Measurements from ENCODE around the gene SPESP1.

The SPESP1 gene

DNA sequence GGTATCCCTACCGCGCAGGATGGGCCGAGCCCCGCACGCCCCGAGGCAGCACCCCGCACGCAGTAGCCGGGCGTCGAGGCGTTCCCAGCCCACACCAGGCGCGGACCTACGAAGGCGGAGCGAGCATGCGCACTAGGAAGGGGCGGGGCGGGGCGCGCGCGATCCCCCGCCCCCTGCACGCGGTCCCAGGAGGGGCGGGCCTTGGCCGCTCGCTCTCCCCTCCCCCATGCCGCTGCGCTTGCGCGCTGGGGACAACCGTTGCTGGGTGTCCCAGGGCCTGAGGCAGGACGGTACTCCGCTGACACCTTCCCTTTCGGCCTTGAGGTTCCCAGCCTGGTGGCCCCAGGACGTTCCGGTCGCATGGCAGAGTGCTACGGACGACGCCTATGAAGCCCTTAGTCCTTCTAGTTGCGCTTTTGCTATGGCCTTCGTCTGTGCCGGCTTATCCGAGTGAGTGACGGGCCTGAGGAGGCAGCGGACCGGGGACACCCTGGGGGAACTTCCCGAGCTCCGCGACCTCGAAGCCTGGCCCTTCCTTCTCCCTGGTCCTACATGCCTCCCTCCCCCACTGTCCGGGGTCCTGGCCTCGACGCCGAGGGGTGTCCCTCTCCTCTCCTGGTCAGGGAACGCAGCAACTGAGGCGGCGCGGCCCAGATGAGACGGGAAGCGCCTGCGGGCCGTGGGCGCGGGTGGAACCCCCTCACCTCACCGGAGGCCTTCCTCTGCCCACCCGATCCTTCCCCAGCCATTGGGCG lies at the start of gene SPESP1:
Gene SPESP1, plus strand, starts transcription at position 258 of the 755 bp plus-strand sequence. Its CDS starts 129 bp downstream, at position 387.
- in situ Hi-C loops (cut with MboI; ENCODE audit: low sequenced_read_pairs) = no loop called here

DNA sequence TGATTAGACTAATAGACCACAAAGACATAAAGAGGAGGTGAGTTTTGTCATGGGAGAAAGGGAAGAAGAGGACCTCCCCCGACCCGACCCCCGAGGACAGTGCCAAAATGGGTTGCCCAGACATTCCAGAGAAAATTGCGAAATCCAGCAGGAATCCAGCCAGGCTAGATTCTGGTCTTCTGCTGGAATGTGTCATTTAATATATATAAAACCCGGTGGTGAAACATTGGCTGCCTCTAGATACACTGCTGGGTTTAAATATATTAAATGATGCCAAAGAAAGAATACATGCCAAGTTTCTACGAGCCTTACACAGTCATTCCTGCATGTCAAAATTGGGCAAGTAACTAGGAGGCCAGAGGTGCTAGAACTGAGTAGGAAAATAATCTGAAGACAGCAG lies 45.3 kb upstream of the SPESP1 start:
- in situ Hi-C loops (cut with MboI; ENCODE audit: low sequenced_read_pairs) = no loop called here

DNA sequence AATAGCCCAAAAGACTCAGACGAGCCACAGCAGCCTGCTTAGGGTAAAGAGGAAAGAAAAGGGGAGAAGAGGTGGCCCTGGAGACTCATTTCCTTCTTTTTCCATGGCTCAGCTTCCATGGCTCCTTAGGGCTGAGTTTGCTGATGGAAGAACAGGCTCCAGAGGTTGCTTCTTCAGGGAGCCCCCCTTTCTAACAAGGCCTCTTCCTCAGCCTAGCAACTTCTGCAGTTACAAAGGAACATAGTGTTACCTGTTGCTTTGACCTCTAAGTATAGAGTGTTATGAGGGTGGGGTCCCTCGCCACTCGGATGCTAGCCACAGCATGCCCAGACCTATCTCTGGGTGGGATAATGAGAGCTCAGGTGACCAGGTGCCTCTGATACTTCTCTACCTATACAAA lies 43.2 kb upstream of the SPESP1 start:
- in situ Hi-C loops (cut with MboI; ENCODE audit: low sequenced_read_pairs) = no loop called here

DNA sequence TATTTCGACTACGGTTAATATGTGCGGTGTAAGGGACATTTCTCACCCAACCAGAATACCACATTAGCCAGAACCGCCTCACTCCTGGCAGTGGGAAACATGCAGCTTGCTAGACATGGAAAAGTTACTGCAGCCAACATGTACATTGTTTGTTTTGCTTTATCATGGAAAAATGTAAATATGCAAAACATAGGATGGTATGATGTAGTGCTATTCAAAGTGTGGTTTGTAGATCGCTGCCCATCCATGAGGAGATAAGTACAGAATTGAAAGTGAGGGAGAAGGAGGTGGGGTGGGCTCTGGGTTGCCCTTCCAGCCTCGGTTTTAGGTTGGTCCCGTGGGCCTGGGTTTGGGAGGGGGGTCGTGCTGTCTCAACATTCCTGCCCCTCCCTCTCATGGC lies 42.5 kb upstream of the SPESP1 start:
- in situ Hi-C loops (cut with MboI; ENCODE audit: low sequenced_read_pairs) = no loop called here

DNA sequence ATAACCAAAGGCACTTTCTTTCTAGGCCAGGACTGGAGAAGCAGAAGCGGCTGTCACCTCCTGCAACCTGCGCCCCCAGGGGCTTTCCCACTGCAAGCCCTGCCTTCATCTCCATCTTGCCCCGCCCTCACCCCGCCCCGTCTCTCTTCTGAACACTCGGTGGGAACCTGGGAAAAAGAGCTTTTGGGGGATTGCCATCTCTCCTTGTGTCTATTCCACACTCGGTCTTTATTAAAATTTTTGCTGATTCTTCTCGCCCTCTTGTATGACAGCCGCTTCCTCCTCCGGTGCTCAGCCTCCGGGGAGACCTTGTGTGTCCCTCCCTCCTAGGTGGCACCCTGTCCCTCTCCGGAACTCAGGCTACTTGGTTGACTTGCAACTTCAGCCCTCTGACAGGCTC lies 41.9 kb upstream of the SPESP1 start:
- in situ Hi-C loops (cut with MboI; ENCODE audit: low sequenced_read_pairs) = no loop called here

DNA sequence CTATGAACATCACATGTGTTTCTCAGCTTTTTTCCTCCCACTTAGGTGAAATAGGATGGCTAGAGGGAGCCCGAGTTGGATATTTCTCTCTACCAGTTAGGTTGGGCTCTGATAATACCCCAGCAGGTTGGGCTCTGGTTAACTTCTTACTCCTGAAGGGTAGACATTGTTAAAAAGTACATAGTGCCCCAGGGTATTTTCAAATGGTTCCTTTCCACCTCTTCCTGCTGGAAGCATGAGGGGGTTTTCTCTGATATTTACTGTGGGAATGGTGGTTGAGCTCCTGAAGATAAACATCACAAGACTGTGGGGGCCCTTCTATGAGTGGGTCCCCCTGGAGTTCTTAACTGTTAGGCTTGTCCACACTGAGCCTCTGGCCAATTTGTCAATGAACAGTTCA lies 36.1 kb upstream of the SPESP1 start:
- in situ Hi-C loops (cut with MboI; ENCODE audit: low sequenced_read_pairs) = no loop called here

DNA sequence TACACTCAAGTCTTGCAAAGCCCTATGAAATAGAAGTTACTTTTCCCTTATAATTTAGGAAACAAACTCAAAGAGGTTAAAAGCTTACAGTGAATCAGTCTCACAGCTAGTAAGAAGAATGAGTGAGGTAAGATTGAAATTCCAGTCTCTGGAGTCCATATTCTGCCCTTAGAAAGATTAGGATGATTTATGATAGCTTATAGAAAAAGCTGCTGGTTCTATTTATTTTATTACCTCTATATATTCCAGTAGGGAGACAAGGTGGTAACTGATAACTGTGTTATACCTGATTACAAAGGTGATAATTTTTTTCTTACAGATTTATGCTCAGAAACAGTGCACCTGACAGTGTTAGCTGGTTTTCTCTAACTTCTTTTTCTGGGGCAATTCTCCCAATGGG lies 34.1 kb upstream of the SPESP1 start:
- in situ Hi-C loops (cut with MboI; ENCODE audit: low sequenced_read_pairs) = no loop called here

DNA sequence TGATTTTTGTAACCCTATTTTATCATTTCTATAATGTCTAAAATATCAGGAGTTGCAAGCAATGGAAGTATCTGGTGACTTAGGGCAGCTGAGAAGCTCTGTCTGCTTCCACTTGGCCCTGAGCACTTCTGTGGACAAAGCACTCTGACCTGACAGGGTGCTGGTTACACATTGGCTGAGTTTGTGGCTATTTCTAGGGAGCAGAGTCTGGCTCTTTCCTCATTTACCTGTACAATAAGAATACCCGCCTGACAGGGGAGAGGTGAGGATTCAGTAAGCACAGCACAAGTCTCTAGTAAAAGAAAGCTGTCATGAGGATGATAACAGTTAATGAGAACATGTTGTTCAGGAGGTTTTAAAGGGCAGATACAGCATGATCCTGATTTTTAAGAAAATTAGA lies 33.3 kb upstream of the SPESP1 start:
- in situ Hi-C loops (cut with MboI; ENCODE audit: low sequenced_read_pairs) = no loop called here

DNA sequence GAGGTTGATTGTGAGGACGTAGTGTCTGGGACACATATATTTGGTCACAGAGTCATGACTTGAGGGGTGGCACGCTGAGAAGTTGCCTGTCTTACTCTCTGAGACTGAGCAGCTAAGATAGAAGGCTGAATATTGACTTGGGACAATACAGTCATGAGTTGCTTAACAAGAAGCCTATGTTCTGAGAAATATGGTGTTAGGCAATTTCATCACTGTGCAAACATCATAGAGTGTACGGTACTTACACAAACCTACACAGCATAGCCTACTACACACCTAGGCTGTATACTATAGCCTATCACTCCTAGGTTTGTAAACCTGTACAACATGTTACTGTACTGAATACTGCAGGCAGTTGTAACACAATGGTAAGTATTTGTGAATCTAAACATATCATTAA lies 30.3 kb upstream of the SPESP1 start:
- in situ Hi-C loops (cut with MboI; ENCODE audit: low sequenced_read_pairs) = no loop called here

DNA sequence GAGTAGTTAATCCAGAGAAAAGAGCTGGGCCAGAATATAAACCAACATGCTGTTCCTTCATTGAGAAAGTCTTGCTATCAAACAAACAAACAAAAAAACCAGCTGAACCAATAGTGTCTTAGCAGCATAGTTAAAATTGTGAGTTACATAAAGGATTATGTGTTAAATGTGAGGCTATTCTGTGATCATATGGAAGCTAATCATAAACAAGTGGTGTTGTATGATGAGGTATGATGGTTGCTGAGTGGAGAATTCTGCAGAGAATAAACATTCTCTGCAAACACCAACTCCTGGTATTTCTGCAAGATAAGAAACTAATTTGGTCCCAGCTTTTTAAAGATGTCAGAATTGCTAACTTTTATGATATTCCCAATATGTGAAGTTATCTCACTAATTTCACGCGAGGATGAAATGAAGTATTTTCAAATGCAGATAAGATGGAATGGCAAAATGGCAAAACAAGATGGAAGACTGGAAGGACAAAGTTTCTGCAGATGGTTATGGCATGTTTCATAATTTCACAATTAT lies 22.9 kb upstream of the SPESP1 start:
- in situ Hi-C loops (cut with MboI; ENCODE audit: low sequenced_read_pairs) = no loop called here

DNA sequence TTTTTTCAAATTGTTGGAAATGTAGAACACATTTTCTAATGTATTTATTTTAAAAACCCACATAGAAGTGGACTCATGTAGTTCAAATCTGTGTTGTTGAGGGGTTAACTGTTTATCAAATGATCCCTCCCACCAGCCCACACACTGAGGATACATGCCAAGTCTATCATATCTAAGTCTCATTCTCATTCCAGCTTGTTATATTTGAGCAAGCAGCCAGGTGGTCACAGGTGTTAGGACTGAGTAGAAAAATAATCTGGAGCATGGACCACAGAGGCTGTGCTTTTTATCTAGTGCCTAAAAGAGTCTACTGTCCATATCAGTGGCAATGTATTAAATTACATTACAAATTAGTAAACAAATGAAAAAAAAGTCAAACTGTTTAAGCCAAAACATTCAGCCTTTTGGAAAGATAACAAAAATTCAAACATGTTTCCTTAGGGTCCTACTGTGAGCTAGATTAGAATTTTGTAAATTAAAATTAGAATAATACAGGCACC lies 20.7 kb upstream of the SPESP1 start:
- in situ Hi-C loops (cut with MboI; ENCODE audit: low sequenced_read_pairs) = no loop called here

DNA sequence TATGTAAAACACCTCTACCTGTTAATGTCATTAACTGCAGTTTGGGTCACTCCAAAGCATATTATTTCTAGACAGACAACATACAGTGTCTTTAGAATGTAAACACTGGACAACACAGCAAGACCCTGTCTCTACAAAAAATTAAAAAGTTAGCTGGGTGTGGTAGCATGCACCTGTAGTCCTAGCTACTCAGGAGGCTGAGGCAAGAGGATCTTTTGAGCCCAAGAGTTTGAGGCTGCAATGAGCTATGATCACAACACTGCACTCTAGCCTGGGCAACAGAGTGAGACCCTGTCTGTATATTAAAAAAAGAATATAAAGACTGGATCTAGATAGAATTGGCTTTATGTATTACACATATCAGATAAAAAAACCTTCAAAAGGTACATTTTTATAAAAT lies 20.0 kb upstream of the SPESP1 start:
- in situ Hi-C loops (cut with MboI; ENCODE audit: low sequenced_read_pairs) = no loop called here

DNA sequence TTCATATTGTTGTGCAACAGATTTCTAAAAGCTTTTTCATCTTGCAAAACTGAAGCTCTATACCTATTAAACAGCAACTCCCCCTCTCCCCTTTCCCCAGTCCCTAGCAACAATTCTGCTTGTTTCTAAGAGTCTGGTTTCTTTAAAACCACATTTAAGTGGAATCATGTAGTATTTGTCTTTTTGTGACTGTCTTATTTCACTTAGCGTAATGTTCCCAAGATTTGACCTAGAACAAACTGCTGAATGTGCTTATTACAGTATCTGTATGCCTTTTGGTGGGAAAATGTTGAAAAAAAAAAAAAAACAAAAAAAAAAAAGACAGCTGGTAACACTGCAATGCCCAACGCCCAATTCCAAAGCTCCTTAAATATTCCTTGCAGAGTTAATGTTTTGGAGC lies 19.5 kb upstream of the SPESP1 start:
- in situ Hi-C loops (cut with MboI; ENCODE audit: low sequenced_read_pairs) = no loop called here

DNA sequence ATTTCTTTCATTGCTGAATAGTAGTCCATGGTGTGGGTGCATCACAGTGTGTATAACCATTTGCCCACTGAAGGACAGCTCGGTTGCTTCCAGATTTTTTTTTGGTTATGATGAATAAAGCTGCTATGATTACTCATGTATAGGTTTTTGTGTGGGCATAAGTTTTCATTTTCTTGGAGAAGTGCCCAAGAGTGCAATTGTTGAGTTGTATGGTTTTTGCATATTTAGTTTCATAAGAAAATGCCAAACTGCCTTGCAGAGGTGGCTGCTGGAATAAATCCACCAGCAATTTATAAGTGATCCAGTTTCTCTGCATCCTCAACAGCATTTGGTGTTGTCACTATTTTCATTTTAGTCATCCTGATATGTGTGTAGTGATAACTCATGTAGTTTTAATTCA lies 8.4 kb upstream of the SPESP1 start:
- in situ Hi-C loops (cut with MboI; ENCODE audit: low sequenced_read_pairs) = no loop called here

DNA sequence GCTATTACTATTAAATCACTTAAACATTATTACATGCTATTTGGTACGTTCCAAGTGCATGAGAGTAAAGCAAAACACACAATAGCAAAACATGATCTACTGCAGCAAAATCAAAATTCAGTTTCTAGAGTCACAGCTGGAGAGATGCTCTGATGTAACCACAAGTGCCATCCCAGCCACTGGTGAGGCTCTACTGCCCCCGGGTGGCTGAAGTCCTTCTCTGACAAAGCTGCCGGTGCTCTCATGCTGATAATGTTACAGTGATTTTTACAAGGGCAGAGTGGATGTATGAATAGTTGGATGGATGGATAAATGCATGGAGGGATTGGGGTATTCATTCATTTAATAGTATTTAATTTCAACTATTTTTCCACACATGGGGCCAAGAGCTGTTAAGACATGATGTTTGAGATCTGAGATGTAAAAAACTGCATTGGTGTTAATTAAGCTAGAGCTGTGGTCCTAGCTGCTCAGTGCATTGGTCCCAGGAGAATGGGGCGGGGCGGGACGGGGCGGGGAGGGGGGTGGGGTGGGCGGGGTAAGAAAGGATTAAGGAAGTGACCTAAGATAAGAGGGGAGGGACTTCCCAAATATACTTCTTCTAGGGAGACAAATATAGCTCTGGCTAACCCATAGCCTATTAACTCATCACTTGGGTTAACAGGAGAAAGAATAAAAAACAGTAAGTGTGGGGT lies 5.3 kb upstream of the SPESP1 start:
- in situ Hi-C loops (cut with MboI; ENCODE audit: low sequenced_read_pairs) = no loop called here

DNA sequence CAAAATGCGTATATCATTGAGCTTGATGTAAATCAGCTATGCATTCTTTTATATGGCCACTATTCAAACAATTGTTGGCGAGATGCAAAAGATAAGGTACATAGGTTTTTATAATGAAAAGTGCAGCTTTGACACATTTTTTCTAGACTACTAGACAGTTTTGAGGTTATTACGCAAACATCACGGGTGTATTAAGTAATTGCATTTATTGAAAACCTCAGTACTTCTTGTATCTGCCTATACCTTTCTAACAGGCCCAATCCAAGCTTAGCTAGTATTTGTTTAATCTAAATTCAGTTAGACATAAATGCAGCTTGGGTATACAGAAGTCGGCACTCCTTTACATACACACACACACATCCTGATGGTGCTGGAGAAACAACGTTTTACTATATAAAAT lies 2.7 kb downstream of the SPESP1 start:
- in situ Hi-C loops (cut with MboI; ENCODE audit: low sequenced_read_pairs) = no loop called here

DNA sequence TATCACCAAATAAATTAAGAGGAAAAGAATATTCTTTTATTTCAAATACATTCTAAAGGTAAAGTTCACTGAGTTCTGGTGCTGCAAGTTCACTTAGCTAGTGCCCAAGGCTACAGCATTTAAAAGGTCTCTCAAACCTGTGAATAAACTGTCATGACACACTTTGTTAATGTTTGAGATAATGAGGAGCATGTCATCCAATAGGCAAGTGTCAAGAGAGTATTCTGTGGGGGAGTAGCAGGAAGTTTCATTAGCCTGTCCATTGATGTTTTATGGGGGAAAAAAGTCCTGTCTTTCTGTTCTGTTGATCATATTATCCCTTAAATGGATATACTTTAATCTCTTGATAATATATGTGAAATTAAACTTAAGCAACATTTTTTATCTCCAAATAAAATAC lies 4.0 kb downstream of the SPESP1 start:
- in situ Hi-C loops (cut with MboI; ENCODE audit: low sequenced_read_pairs) = no loop called here

DNA sequence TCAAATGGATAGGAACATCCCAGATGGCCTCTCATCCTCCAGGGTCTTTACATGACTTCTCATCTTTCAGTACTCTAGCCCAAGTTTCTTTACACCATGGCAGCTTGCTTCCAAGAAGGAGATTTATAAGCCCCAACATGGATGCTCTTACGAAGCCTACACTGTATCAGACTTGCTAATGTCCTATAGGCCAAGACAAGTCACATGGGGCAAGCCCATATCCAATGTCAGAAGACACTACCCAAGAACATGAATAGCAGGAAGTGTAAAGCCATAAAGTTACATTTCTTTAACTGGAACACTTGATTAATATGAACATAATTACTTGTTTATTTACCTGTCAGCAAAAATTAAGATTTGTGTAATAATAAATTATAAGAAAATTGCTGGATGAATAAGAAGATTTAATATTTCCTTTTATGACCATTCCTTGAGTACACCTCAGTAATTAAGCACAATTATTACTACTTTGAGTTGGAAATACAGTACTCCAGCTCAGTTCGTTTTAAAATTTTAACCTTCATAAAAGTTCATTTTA lies 5.1 kb downstream of the SPESP1 start:
- in situ Hi-C loops (cut with MboI; ENCODE audit: low sequenced_read_pairs) = no loop called here

DNA sequence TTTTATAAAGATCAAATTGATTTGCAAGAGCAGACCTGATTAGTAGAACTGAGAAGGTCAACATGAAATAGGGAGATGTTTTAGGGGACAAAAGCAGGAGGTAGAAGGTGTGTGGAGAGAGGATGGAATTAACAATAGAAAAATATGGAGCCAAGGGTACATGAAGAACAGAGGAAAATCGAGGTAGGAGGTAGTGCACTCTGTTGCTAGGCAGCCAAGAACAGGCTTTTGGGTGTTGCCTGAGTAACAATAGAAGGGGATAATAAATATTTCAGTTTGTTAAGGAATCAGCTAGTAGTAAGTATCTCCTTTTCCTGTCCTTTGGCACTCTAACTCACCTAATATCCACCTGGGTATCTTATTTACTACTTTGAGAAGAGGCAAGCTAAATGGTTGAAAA lies 9.2 kb downstream of the SPESP1 start:
- in situ Hi-C loops (cut with MboI; ENCODE audit: low sequenced_read_pairs) = no loop called here

DNA sequence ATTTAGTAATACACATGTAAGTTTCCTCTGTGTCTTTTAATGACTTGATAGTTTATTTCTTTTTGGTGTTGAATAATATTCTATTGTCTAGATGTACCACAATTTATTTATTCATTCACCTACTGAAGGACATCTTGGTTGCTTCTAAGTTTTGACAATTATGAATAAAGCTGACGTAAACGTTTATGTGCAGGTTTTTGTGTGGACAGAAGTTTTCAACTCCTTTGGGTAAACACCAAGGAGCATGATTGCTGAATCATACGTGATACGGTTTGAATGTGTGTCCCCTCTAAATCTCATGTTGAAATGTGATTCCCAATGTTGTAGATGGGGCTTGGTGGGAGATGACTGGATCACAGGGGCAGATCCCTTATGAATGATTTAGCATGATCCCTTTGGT lies 21.5 kb downstream of the SPESP1 start:
- in situ Hi-C loops (cut with MboI; ENCODE audit: low sequenced_read_pairs) = no loop called here

DNA sequence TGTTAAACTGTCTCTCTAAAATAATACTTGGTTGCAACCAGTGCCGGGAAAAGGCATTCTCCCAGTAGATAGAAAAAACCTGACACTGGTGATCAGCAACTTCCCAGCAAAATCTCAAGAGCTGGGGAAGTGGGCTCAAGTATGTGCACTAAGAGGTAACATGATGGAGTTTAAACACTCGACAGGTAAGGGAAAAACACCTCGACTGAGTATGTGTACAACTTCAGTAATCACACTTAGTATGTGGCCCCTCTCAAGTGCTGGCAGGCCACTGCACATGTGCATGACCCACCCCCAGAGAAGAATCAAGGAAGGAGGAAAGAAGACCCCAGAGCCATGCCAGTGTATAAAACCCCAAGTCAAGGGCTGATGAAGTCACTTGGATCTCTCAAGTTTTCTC lies 27.4 kb downstream of the SPESP1 start:
- in situ Hi-C loops (cut with MboI; ENCODE audit: low sequenced_read_pairs) = no loop called here

DNA sequence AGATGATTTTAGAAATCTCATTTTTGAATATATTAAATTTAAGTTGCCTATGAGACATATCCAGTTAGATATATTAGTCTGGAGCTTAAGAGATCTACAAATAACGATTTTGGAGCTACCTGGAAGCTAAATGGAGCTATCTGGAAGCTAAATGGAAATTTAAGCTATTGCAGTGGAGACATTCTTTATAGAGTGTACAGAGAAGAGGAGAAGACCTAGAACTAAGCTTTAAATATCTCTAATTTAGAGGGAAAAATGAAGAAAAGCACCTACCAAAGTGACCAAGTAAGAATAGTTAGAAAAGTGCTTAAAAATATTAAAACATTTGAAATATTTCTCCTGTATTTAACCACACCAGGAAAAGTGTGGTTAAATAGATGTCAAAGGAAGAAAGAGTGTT lies 28.3 kb downstream of the SPESP1 start:
- in situ Hi-C loops (cut with MboI; ENCODE audit: low sequenced_read_pairs) = no loop called here

Data from hTERT RPE-1 (cell line).